ENCODE measurements around the gene TRIM24.

DNA sequence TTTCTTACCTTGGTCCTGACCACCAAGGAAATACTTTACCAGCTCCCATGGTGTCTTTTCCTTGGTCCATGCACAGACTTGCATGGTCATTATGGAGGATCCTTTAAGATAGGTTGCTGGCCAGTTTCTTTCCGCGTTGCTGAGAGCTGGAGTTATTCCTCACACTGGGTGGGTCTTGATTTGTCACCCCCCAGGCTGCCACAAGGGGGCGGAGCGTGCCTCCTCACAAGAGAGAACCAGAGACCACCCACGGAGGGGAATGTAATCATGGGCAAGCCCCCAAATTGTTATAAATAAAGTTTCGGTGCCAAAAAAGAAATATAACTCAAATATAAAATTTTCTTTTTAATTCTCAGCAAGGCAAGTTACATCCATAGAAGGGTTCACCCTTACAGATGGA lies 10.5 kb upstream of the TRIM24 start:
- no peak for TF ChIP-seq YY1 (IDR thresholded peaks at IDR 0.05; ENCODE audit: insufficient read depth, insufficient read length)
- TF ChIP-seq ZNF274 (IDR thresholded peaks at IDR 0.05; ENCODE audit: low read depth, low read length): no peak
- TF ChIP-seq SUZ12 (IDR thresholded peaks at IDR 0.05; ENCODE audit: extremely low read depth, insufficient read depth, insufficient read length): no peak

Data from NT2/D1 (cell line).